Stimulated activated CD4-positive, alpha-beta T cell treated with anti-CD3 and anti-CD28 coated beads, Interleukin-1b, Interleukin-23, amount 100 ng/mL, for 24 hours (primary cell): ENCODE measurements around the gene CLIC5.

ENCODE experiments used
- DNase-seq, 4 experiments: peaks; one replicate each; pipeline ENCODE4 v3.0.0-alpha.2; 2020; ENCODE audit warnings: low read depth in 4 of 4, low spot score in 1 of 4

The CLIC5 gene

GRCh38 chr6:45854149-45854742 is 161.4 kb downstream of the CLIC5 start:
- DNase-seq, result no peak

- no peak for DNase-seq
Measured at GRCh38 chr6:45851034-45851400, 164.6 kb downstream of the CLIC5 start.

GRCh38 chr6:45850378-45851033 is 165.2 kb downstream of the CLIC5 start:
- no peak for DNase-seq

- no peak for DNase-seq
Measured at GRCh38 chr6:45845567-45845966, 170.1 kb downstream of the CLIC5 start.

GRCh38 chr6:45844986-45845385 is 170.7 kb downstream of the CLIC5 start:
- no peak for DNase-seq

GRCh38 chr6:45843848-45844521 is 171.7 kb downstream of the CLIC5 start:
- no peak for DNase-seq

- no peak for DNase-seq
Measured at GRCh38 chr6:45841062-45841461, 174.6 kb downstream of the CLIC5 start.

- no peak for DNase-seq
Measured at GRCh38 chr6:45838996-45839395, 176.7 kb downstream of the CLIC5 start.

GRCh38 chr6:45838451-45838850 is 177.2 kb downstream of the CLIC5 start:
- no peak for DNase-seq

GRCh38 chr6:45837541-45838200 is 178.0 kb downstream of the CLIC5 start:
- DNase-seq, result no peak

GRCh38 chr6:45836984-45837383 is 178.7 kb downstream of the CLIC5 start:
- no peak for DNase-seq

- DNase-seq, result no peak
Measured at GRCh38 chr6:45836438-45836824, 179.2 kb downstream of the CLIC5 start.

GRCh38 chr6:45835721-45836437 is 179.8 kb downstream of the CLIC5 start:
- DNase-seq, result no peak

- DNase-seq, result no peak
Measured at GRCh38 chr6:45832063-45832462, 183.6 kb downstream of the CLIC5 start.
